Islet precursor cell (in vitro differentiated cells): ENCODE measurements around the gene TTBK1.

Source experiments
- DNase-seq: peaks from one replicate; pipeline ENCODE4 v3.0.0-alpha.2; 2018

TTBK1 gene

DNA sequence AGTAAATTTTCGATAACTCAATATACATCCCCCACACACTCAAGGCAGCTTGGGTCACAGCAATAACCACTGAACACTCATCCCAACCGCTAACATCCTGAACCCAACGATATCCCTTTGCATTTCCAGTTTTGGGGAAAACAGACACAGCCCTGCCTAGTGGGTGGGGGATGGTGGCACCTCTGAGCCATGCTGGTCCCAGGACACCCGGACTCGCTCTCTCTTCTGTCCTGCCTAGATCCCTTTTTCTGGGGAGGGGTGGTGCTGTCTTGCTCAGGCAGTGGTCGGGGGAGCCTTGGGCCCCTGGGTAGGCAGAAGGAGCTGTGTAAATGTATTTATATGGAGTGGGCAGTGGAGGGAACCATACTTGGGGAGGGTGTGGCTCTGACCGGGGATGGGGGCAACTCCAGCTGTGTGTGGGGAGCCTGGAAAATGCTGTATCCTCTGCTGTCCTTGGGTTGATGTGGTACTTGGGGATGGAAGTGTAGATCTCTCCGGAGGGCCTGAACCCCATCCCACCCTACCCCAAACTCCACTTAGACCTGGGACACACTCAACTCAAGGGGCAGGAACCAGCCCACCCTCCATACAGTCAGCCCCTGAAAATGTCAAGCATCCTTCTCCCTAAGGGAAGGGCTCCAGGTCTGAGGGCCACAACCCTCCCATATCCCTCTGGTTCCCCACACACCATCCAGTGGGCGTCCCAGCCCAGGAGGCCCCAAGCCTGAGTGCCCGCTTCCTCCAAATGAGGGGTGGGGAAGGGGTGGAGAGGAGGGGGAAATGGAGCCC, 31.0 kb downstream of the TTBK1 start:
- no peak for DNase-seq

DNA sequence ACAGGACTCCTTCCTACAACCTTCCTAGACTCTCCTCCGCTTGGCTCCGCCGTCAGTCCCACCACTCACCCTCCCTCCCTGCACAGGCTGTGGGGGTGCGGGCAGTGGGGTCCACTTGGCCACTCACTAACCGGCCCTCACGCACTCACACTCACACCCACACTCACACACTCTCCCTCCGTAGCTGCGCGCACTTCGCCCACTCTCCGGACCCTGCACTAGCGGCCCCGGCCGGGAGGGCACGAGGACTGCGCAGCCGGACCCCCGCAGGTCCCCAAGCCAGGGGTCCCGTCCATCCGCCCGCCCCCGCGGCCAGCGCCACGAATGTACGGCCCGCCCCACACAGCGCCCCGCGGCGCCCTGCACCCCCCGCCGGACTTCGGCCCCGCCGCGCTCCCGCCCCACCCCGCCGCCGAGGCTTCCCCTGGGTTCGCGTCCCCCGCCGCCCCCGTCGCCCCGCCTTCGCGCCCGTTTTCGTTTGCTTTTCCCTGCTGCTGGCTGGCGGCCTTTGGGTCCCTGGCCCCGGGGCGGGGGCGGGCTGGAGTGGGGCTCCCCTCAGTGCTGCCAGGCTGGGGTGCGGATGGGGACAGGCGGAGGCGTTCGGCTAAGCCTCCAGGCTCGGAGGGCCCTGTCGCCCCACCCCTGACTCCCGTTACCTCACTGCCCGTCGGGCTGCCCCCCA, 31.8 kb downstream of the TTBK1 start:
- no peak for DNase-seq

DNA sequence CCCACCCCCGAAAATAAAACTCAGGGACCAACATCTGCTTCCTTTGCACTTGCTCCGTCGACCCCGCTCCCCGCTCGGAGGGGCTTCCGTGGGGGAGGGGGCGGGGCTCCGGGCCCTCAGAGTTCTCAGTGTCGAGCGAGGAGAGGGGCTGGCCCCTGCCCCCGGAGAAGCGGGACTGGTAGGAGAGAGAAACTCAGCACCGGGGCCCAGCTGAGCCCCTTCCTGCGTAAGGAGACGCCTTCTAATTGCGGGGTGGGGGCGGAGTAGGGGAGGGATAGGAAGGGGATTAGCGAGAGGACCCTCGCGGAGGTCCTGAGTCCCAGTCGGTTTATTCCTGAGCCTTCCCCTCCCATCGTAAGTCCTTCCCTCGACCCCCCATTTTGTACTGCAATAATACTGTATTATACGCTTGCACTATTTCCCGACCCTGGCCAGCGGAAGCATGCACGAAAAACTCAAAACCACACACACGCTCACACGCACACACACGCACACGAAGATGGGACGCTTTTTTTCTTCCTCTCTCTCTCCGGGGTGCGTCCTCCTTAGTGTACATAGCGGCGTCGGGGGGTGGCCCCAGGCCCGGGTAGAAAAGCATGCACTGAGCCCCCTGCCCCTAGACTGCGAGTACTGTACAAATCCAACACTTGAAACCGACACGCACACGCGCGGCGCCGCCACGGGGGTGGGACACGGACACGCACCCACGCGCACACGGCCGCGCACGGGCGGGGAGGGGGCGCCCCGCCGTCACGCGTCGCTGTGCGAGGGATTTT, 32.7 kb downstream of the TTBK1 start:
- no peak for DNase-seq

DNA sequence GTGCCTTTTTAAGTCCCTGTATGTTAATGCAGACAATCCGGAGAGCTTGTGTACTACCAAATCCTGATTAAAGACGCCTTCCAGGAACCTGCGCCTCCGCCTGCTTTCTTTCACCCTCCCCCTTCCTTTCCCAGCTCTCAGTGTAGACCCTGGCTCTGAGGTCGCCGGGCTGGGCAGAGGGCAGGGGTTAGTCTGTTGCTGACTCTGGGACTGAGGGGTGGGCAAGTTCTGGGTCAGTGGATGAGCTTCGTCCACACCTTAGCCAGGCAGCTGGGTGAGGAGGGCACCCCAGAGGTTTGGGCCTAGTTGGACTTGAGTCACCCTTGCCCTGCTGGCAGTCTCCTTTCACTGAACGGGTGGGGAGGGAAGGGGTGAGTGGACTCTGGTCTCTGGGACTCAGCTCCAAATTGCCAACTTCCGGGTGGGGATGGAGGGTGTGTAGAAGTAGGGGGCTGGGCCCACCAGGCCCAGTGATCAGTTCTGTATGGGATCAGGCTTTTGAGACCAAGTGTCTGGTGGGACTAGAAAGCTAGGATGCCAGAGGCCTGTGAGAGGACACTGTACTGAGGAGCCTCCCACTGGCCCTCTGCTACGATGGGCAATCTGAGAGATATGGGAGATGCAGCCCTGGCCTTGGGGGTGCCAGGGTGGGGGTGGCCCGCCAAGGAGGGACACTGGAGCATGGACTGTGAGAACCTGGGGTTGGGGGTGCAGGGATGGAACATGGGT, 33.5 kb downstream of the TTBK1 start:
- DNase-seq: no peak

DNA sequence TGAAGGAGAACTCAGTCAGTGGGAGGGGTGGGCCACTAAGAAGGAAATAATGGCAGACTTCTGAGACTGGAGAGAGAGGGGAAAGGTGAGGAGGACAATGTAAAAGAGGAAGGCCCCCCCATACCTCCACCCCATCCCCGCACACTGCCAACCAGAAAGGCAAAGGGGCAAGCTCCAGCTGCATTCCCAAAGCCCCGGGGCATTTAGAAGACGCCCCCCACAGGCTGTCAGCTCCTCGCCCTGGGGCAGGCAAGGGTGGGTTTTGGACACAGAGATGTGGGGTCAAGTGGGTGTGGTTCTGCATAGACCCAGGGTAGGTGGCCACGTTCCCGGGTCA, 34.0 kb downstream of the TTBK1 start:
- DNase-seq: no peak

DNA sequence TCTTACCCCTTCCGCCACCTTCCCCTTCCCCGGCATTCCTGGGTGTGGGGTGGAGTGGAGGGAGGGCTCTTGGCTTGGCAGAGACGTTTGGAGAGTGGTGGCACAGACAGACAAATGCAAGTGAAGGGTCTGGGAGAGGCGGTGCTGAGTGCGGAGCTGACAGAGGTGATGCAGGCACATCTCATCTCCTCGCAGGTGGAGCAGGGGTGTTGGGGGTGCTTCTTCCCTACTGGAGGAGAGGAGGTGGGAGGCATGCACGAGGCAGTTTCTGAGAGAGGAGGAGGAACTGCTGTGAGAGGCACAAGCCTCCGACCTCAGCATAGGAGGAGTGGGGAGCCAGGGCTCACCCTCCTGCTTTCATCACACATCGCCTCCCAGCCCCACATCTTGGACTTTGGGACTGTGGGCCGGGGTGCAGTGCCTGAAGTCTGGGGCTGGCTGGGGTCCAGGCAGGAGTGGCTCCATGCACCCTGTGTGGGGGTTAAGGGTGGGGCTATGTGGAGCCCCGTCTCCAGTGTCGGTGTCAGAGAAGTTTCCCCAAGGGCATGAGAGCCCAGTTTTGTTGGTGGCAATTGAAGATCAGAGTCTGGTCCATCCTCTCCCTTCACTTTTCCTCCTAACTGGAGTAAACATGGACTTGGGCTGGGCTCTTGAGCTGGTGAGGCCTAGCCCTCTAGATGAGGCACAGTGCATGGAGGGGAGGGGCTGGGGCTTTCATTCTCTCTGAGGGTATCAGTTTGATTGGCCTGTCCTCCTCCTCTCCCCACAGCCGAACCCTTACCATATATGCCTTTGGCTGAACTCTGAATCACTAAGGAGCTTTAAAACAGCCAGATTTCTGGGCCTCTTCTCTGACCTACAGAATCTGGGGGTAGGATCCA, 34.6 kb downstream of the TTBK1 start:
- no peak for DNase-seq

DNA sequence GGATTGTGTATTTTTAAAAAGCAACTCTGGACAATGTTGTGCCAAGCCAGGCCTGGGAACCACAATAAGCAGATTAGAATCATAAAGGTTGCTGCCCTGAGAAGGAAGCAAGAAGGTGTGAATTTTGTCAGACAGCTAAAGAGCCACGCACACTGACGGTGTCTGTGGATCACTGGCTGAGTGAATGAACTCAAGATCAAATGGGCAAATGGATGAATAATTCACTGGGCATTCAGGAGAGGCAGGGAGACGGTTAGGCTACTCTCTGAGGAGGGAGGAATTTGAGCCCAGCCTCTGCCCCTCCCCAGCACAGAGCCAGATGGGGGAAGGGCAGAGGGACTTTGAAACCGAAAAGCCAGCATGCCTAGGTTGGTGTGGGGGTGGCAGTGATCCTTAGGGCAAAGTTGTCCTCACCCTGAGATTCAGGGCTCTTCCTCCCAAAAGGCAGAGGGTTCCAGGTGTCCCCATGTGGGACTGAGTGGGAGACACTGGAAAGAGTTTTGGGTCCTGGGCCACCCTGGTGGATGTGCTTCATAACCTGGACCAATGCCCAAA, 35.3 kb downstream of the TTBK1 start:
- no peak for DNase-seq

DNA sequence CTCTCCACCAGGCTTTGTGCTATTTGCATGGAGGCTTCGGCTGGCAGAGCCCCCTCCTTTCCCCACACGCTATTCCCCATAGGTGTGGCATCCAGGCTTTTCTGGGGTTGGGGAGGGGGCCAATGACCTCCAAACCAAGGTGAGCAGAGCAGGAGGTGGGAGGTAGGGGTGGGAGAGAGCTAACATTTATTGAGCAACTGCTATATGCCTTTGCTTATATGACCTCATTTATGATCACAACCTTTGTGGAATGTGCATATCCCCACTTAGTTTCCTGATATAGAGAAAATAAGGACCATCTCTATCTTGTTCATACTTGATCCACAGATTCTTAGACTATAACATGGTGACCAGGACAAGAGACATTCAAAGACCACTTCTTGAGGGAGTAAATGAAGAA, 37.0 kb downstream of the TTBK1 start:
- DNase-seq: no peak

DNA sequence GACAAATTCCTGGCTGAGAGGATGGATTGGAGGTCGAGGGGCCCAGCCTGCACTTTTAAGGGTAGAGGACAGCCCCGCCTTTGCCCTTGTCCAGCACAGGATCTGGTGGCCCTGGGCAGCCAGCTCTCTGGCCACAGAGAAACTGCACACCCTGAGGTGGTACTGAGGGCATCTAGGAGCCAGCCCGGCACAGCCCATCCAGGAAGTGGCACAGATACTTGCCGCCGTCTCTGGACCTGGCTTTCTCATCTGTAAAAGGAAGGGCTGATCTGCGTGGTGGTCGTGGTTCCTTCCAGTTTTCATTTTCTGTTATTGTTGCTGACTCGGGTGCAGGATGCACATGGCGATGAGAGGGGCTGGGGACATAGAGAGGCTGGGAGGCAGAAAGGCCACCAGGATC, 38.8 kb downstream of the TTBK1 start:
- no peak for DNase-seq

DNA sequence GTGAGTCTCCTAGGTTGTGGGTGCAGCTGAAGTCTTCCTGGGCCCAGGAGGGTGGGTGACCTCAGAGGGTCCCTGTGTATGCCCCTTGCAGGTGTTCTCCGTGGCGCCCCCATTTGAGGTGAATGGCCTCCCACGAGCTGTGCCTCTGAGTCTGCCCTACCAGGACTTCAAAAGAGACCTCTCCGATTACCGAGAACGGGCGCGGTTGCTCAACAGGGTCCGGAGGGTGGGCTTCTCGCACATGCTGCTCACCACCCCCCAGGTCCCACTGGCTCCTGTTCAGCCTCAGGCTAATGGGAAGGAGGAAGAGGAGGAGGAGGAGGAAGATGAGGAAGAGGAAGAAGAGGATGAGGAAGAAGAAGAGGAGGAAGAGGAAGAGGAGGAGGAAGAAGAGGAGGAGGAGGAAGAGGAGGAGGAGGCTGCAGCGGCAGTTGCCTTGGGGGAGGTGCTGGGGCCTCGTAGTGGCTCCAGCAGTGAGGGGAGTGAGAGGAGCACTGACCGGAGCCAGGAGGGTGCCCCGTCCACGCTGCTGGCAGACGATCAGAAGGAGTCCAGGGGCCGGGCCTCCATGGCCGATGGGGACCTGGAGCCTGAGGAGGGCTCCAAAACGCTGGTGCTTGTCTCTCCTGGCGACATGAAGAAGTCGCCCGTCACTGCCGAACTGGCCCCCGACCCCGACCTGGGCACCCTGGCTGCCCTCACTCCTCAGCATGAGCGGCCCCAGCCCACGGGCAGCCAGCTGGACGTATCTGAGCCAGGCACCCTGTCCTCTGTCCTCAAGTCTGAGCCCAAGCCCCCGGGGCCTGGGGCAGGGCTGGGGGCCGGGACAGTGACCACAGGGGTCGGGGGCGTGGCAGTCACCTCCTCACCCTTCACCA, 39.6 kb downstream of the TTBK1 start:
- no peak for DNase-seq

DNA sequence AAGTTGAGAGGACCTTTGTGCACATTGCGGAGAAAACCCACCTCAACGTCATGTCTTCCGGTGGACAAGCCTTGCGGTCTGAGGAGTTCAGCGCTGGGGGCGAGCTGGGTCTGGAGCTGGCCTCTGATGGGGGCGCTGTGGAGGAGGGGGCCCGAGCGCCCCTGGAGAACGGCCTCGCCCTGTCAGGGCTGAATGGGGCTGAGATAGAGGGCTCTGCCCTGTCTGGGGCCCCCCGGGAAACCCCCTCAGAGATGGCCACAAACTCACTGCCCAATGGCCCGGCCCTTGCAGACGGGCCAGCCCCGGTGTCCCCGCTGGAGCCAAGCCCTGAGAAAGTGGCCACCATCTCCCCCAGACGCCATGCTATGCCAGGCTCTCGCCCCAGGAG, 40.2 kb downstream of the TTBK1 start:
- DNase-seq: no peak

DNA sequence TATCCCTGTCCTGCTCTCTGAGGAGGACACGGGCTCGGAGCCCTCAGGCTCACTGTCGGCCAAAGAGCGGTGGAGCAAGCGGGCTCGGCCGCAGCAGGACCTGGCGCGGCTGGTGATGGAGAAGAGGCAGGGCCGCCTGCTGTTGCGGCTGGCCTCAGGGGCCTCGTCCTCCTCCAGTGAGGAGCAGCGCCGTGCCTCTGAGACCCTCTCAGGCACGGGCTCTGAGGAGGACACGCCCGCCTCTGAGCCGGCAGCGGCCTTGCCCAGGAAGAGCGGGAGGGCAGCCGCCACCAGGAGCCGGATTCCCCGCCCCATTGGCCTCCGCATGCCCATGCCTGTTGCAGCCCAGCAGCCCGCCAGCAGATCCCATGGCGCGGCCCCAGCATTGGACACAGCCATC, 40.6 kb downstream of the TTBK1 start:
- no peak for DNase-seq

DNA sequence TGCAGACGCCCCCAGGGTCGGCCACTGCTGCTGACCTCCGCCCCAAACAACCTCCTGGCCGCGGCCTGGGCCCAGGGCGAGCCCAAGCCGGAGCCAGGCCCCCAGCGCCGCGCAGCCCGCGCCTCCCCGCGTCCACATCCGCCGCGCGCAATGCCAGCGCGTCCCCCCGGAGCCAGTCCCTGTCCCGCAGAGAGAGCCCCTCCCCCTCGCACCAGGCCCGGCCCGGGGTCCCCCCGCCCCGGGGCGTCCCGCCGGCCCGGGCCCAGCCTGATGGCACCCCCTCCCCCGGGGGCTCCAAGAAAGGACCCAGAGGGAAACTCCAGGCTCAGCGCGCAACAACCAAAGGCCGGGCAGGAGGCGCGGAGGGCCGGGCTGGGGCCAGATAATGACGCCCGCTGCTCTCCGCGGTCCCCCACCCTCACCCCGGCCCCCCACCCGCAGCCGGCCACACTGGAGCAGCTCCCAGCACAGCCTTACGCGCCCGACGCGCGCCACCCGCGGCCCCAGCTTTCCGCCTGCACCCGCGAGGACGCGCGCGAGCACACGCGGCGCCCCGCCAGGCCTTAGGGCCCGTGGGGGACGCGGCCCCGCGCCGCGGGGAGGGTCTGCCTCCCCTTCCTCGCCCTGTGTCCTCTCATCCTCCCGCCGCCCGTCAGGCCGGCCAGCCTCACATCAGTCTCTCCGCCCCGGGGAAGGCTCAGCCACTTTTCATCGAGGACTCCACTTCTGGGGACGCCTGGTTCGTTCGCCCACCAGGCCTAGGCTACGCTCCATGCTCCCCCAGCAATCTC, 41.9 kb downstream of the TTBK1 start:
- DNase-seq: no peak

DNA sequence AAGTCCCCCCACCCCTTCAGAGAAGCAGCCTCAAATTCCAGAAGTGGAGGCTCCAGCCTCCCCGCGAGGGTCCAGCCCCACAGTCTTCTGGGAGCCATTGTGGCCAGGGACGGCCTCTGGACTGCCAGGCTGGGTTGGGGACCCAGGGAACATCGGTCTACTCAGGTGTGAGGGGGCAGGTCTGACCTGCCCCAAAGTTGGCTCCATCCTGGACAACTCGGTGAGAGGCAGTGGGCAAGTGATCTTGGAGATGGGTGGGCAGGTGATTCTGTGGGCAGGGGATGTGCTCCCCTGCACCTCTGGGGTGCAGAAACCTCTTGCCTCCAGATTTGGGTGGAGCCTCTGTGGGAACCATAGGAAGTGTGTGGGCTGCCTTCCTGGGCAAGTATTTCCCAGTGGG, 42.6 kb downstream of the TTBK1 start:
- no peak for DNase-seq

DNA sequence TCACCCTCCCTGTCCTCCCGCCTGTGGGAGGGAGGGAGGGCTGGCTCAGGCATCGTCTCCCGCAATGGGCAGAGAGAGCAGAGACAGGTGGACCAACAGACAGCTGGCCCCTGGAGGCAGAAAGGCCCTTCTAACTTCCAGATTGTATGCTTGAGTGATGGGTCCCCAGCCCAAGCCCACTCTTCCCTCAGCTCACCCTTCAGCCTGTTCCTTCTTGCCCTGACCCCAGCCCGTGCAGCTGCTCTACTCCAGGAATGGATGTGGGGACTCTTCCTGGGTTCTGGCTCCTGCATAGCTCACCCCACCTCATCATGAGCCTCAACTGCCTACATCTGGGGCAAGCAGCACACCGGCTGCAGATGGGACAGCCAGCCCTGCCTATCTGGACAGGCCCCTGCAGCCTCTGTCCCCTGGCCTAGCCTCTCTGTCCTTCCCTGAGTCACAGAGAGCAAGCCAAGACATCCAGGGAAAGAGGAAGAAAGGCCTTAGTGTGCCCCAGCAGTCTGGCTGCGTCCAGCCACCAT, 43.2 kb downstream of the TTBK1 start:
- no peak for DNase-seq

DNA sequence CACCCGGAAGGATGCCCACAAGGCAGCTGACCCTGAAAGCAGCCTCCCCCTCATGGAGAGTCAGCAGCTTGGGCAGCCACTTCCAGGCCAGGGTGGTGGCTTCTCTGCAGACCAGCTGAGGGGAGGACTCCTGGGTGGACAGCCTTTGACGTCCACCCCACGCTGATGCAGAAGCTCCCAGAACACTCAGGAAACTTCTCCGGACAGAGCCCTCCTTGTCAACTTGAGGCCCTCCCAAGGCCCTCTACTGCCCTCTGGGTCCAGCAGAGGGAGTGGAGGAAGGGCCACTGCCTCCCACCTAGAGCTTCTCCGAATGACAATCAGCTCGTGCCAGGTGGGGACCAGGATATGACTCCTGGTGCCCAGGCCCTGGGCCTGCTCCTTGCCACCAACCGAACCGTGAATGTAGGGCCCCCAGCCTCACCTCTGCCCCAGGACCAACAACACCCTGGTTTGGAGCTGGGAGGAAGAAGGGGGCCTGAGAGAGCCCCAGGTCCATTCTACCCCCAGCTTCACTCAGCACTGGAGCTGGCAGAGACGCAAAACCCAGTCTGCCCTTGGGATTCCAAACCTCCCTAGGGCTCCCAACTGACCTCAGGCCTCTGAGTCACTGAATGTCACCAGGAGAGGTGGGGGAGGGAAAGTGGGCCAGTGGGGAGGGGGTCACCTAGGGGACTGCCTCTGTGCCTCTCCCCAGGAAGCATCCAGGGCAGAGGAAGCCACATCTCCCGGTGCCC, 43.9 kb downstream of the TTBK1 start:
- no peak for DNase-seq

DNA sequence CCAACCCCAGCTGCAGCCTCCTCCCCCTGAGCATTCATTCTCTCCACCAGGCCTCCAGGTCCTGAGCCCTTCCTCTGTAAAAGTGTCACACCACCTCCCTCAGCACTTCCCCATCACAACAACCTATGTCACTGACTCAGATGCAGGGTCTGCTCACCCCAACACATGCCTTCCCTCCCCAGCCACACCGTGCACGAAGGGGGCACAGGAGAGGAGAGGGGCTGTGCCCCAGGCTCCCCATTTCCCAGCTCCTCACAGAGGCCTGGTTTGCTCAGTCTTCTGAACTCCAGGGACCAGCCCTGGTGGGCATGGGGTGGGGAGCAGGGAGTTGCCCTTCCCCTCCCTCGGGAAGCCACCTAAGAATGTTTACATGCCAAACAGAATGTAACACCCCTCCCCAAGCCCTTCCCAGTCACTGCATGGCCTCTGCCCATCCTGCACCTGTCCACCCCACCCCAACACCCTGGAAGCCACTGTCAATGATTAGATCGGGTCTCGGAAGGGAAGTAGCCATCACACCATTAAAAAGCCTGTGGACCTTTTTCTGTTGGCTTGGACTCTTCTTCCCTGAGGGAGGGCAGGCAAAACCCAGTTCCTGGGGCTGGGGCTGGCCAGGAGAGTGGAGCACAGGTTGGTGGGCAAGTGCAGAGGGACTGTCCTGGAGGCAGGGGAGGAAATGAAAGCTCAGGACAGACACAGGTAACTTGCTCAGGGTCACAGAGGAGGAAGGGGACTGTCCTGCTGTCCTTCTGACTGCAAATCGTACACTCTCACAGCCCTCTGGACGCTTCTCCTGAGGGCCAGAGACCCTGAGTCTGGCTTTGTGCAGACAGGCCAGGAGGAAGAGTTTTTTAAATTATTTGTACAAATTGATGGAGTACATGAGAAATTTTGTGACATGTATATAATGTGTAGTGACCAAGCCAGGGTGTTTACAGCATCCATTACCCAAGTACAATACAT, 44.7 kb downstream of the TTBK1 start:
- DNase-seq: no peak

DNA sequence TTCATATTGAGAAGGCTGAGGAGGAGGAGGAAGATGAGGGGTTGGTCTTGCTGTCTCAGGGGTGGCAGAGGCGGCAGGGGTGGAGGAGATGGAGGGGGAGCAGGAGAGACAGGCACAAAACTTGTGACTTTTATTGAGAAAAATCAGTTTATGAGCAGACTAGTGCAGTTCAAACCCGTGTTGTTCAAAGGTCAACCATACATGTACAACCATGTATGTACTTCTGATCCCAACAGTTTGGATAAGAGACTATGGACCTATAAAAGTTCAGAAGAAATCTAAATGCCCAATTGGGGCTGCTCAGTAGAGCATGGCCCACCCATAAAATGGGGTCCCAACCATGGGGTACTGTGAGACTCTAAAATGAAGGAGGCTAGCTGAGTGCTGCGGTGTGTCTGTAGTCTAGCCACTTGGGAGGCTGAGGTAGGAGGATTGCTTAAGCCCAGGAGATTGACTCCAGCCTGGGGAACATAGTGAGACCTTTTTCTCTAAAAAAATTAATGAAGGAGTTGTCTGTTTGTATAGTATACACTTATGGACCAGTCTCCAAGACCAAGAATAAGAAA, 47.1 kb downstream of the TTBK1 start:
- DNase-seq: no peak
